Measurements from ENCODE around the gene GRM4.

GRM4 gene

GRCh38 chr6:34108176-34108575 lies 37.7 kb downstream of the GRM4 start:
- no peak for DNase-seq (ENCODE audit: low read depth in 2 of 2)

DNA sequence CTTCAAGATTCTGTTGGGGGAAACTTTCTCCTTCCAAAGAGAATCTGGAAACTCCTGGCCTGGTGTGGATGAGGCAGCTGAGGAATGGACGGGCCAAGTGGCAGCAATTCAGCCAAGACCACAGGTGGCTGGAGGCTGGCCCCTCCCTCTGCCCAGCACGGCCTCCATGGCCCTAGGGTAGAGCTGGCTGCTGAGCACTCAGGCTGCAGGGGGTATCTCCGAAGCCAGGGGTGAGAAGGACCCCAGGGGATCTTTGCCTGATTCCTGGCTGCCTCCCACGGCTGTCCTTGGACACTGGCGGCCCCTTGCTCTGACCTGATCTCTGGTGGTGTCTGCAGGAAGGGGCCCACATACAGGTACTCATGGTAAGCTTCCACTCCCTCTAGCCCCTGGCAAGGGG lies 39.0 kb downstream of the GRM4 start:
- DNase-seq (ENCODE audit: low read depth in 2 of 2), result no peak

DNA sequence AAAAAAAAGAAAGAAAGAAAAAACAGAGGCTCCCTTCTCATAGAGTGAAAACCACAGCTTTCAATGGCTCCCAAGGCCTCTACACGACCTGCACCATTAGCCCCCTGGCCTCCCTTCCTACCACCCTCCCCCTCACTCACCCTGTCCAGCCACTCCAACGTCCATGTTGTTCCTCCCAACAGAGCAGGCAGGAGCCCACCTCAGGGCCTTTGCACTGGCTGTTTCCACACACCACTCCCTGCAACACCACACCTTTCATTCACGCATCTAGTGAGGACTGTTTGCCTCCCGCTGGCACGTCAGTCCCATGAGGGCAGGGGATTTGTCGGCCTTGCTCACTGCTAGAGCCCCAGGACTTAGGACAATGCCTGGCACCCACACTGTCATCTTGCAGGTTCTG lies 39.5 kb downstream of the GRM4 start:
- DNase-seq (ENCODE audit: low read depth in 2 of 2), result no peak

GRCh38 chr6:34104628-34105027 lies 41.3 kb downstream of the GRM4 start:
- DNase-seq (ENCODE audit: low read depth in 2 of 2), result no peak

DNA sequence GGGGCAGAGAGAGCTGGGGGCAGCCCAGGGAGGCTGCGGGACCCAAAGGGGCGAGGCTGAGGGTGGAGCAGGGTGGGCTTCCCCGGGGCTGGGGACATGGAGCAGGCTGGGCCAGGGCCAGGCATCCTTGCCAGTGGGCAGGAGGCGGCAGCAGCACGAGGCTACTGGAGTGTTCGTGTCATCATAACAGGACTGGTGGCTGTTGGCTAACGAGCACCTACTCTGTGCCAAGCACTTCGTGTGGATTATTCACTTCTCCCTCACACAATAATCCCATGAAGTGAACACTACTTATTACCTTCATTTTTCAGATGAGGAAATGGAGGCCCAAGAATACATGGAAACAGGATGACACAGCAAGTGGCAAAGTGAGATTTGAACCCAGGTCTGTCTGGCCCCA lies 41.7 kb downstream of the GRM4 start:
- DNase-seq (ENCODE audit: low read depth in 2 of 2), result no peak

DNA sequence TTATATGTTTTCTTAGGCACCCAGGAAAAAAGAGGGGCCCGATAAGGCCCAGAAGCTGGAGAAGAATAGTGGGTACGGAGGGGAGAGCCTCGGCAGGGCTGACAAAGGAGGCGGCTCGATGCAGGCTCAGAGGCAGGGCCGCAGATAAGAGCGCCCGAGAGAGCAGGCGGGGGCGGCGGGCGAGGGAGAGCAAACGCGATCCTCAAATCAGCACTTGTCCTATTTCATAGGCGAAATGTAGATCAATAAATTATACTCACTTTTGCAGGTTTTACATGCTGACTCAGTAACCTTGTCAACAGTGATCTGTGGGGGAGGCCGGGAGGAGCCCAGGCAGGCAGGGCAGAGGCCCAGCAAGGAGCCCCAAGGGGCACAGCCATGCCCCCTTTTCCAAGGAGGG lies 42.6 kb downstream of the GRM4 start:
- no peak for DNase-seq (ENCODE audit: low read depth in 2 of 2)

GRCh38 chr6:34102696-34103095 lies 43.2 kb downstream of the GRM4 start:
- no peak for DNase-seq (ENCODE audit: low read depth in 2 of 2)

DNA sequence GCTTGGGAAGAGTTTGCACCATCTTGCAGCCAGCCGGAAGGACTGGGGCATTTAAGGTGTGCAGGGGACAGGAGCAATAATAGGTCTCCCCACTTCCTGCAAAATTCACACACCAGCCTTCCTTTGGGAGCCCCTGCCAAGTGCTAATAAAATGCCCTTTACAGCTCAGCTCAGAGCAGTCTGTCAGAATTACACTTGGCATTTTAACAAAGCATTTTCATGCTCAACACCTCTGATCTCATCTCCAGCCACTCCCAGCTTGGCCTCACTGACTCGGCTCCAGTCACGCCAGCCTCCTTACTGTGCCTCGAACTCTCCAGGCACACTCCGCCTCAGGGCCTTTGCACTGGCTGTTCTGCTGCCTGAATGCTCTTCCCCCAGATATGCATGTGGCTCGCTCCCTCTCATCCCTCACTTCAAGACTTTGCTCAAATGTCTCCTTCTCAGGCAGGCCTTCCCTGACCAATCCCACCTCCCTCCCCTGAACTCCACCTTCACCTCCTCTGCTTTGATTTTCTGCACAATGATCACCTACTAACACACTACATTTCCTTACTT lies 43.7 kb downstream of the GRM4 start:
- no peak for DNase-seq (ENCODE audit: low read depth in 2 of 2)

GRCh38 chr6:34100788-34101187 lies 45.1 kb downstream of the GRM4 start:
- DNase-seq (ENCODE audit: low read depth in 2 of 2), result no peak

- no peak for DNase-seq (ENCODE audit: low read depth in 2 of 2)
These were observed 46.0 kb downstream of the GRM4 start for GRCh38 chr6:34099878-34100277.

GRCh38 chr6:34098045-34098936 lies 47.6 kb downstream of the GRM4 start:
- no peak for DNase-seq (ENCODE audit: low read depth in 2 of 2)

DNA sequence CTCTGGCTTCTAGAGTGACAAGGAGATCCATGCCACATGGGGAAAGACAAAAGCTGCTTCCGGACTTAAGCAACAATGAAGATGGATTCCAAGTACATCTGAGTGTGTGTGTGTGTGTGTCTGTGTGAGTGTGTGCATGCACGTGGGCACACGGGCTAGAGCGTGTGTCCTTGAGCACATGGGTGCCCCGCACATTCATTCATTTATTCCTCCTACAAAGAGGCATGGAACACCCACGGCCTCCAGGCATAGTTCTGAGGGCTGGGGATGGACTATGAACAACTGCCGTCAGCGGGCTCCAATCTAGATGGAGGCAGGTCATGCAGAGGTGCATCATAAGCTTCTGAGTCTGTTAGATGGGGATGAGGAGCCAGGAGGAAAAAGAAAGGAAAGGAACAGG lies 49.1 kb downstream of the GRM4 start:
- no peak for DNase-seq (ENCODE audit: low read depth in 2 of 2)

DNA sequence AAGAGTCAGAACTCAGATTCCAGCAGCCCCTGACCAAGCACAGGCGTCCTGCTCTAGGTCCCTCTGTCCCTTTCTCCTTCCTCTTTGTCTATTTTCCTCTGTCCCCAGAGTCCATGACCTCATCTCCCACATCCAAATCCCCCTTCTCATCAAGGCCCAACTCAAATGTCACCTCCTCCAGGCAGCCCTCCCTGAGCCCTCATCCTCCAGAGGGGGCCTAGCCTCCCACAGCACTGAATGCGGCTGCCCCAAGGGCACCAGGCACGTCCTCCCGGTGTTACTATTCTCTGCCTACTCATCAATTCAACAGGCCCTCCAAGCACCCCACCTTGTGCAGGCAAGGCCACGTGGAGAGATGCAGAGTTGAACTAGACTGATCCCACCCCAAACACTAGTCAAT lies 49.7 kb downstream of the GRM4 start:
- DNase-seq (ENCODE audit: low read depth in 2 of 2), result no peak

DNA sequence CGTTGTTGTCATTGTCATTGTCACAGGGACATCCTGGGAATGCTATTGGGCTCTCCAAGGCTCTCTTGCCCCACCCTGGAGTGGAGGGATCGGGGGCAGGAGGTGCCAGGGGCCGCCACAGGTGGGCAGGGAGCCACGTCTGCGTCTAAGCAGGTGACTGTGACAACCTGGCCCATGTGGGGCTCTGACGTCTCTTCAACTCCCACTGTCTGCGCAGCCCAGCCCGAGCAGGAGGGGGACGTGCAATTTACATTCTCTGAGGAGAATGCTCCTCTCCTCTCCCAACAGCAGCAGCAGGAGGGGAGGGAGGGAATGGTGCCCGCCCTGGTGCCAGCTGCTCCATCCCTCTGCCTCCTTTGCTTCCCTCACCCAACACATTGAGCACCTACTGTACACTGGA lies 50.1 kb downstream of the GRM4 start:
- DNase-seq (ENCODE audit: low read depth in 2 of 2), result no peak

DNA sequence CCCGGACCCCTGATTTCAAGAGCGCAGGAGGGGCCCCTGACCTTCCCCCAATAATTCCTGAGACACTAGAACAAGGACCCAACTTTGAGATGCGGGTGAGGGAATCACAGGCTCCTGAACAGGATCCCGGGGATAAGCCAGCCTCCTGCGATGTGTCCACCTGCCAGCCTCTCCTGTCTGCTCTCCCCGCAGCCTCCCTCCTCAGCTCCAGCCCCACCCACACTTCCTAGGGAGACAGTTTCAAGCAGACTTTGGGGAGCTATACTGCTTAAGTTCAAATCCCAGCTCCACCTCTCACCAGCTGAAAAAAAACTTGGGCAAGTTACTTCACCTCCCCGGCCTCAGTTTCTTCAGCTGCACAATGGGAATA lies 50.8 kb downstream of the GRM4 start:
- no peak for DNase-seq (ENCODE audit: low read depth in 2 of 2)

- DNase-seq (ENCODE audit: low read depth in 2 of 2), result no peak
These were observed 51.3 kb downstream of the GRM4 start for GRCh38 chr6:34094474-34095135.

DNA sequence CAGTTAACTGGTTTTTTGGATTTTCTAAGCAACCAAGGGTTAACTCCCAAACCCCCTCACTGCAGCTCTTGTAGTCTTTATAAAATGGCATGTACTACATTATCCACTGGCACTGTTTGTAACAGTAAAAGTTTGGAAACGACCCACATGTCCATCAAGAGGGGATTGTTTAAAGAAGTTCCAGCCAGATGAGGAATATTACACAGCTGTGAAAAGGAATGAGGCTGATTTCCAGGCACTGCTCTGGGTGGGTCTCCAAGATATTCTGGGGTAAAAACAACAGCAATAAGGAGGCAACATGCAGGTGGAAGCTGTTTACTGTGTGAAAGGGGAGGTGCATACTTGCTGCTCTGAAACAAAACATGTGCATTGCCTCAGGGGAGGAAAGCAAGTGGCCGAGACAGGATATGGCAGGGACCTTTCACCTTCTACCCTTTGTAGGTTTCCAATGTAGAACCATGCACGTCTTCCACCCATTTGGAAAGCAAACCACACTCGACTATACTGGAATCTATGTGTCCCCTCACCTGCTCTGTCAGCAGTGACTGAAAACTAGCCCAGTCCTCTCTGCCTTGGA lies 51.9 kb downstream of the GRM4 start:
- no peak for DNase-seq (ENCODE audit: low read depth in 2 of 2)

- DNase-seq (ENCODE audit: low read depth in 2 of 2), result no peak
These were observed 52.7 kb downstream of the GRM4 start for GRCh38 chr6:34093206-34093605.

DNA sequence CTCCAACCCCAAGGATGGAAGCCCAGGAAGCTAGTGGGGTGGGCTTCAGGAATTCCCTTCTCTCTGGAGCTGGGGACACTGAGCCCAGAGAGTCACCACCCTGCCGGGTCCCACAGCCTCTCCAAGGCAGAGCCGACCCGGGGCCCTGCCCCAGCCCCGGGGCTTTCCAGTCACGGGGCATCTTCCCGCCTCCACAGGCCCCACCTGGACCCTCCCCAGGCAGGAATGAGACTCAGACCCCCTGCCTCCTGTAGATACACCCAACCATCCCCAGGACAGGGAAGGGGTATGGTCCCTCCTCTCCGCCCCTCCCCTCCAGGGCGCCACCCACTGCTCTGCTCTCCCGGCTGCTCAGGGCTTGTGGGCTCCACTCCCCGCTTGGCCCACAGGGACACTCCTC lies 53.3 kb downstream of the GRM4 start:
- DNase-seq (ENCODE audit: low read depth in 2 of 2), result no peak

GRCh38 chr6:34090935-34091334 lies 55.0 kb downstream of the GRM4 start:
- DNase-seq (ENCODE audit: low read depth in 2 of 2), result no peak

- no peak for DNase-seq (ENCODE audit: low read depth in 2 of 2)
These were observed 55.4 kb downstream of the GRM4 start for GRCh38 chr6:34090529-34090928.

DNA sequence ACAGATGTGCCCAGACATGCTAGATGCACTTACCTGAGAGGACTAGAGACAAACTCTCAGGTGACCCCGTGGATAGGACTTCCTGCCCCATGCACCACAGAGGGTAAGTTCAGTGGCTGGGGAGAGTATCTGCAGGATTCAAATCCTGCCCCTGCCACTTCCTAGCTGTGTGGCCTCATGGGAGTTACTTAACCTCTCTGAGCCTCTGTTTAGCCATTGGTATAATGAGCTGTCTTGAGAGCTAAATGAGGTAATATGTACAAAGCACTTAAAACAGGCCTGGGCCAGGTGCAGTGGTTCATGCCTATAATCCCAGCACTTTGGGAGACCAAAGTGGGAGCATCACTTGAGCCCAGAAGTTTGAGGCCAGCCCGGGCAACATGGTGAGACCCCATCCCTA lies 59.3 kb downstream of the GRM4 start:
- DNase-seq (ENCODE audit: low read depth in 2 of 2), result no peak

Measured in stimulated activated CD8-positive, alpha-beta memory T cell treated with anti-CD3 and anti-CD28 coated beads, Interleukin-7, amount 100 ng/mL, for 1 hour (primary cell).